Endothelial cell of umbilical vein (primary cell): ENCODE data around the gene B4GALT7. TPM values are rescaled to one million over a fixed set of nuclear protein-coding genes. Genes with fewer than 3 reads are reported as not detected.

ENCODE experiments used
- BruUV-seq: library from RNA; stranded (reverse); fragments of 400-500 nt; replicated peaks from 2 replicates; lab custom pipeline; 2021; lab: Mats Ljungman, UMichigan
- CTCF ChIA-PET: fragments of 300-600, 350-600 bp; sonication (Branson Sonifier 250); formaldehyde crosslinking; loops from one replicate; lab custom pipeline; 2021; ENCODE audit warnings: antibody characterized with exemption, inconsistent platforms; lab: Charles Lee
- POLR2A ChIA-PET: fragments of 300-600, 350-600 bp; sonication (Branson Sonifier 250); formaldehyde crosslinking; loops from one replicate; lab custom pipeline; 2021; ENCODE audit warnings: antibody characterized with exemption, inconsistent platforms; lab: Charles Lee
- DNase-seq: peaks from one replicate; pipeline ENCODE4 v3.0.0-alpha.2; 2011; ENCODE audit warnings: low read depth, low spot score
- FAIRE-seq: peaks from 2 replicates; lab custom pipeline; 2011; peaks lifted over from hg19 to GRCh38; lab: Jason Lieb, UNC
- H2AFZ ChIP-seq: 2 replicates; pipeline ENCODE4 v1.6.0; 2012; ENCODE audit warnings: low read depth, low read length, control low read depth, inconsistent platforms
- H3K27ac ChIP-seq: 2 replicates; pipeline ENCODE4 v1.5.1; 2011; ENCODE audit warnings: low read depth, mild to moderate bottlenecking, control low read depth, low read length, moderate library complexity; ENCODE audit not compliant: insufficient read depth
- H3K27me3 ChIP-seq, 2 experiments: 2 replicates each; pipeline versions ENCODE4 v1.6.0 to v1.6.1; 2011; ENCODE audit warnings: low read length in 2 of 2, mixed read lengths in 1 of 2; ENCODE audit not compliant: control insufficient read depth in 2 of 2, insufficient read depth in 2 of 2
- H3K36me3 ChIP-seq, 2 experiments: 2 replicates in 1 of 2; 3 replicates in 1 of 2; pipeline ENCODE4 v1.5.1; 2011; ENCODE audit warnings: low read length in 2 of 2, mild to moderate bottlenecking in 1 of 2, moderate library complexity in 1 of 2; ENCODE audit not compliant: control insufficient read depth in 2 of 2, insufficient read depth in 2 of 2; ENCODE audit errors: extremely low read depth in 1 of 2
- H3K4me1 ChIP-seq: 3 replicates; pipeline ENCODE4 v1.5.1; 2011; ENCODE audit warnings: mild to moderate bottlenecking, low read length; ENCODE audit not compliant: control insufficient read depth, insufficient read depth; ENCODE audit errors: extremely low read depth
- H3K4me2 ChIP-seq: 2 replicates; pipeline ENCODE4 v1.6.1; 2011; ENCODE audit warnings: low read length, control low read depth, mixed read lengths; ENCODE audit not compliant: insufficient read depth
- H3K4me3 ChIP-seq, 3 experiments: fragments of 200-600 bp in 1 of 3; sonication (generic), shearing (Covaris generic) in 1 of 3; replicated peaks in 1 of 3; 2 replicates each; pipeline ENCODE4 v1.5.1; 2011 to 2016; ENCODE audit warnings: control low read depth in 3 of 3, low read length in 3 of 3, mild to moderate bottlenecking in 2 of 3, inconsistent platforms in 1 of 3, low read depth in 1 of 3, moderate library complexity in 1 of 3; ENCODE audit not compliant: insufficient read depth in 1 of 3
- H3K79me2 ChIP-seq: 2 replicates; pipeline ENCODE4 v1.6.0; 2012; ENCODE audit warnings: low read length, inconsistent platforms; ENCODE audit not compliant: control insufficient read depth, insufficient read depth
- H3K9ac ChIP-seq: replicated peaks from 2 replicates; pipeline ENCODE3; 2011; ENCODE audit warnings: low read length, control low read depth; ENCODE audit not compliant: insufficient read depth; ENCODE audit errors: extremely low read depth
- H3K9me1 ChIP-seq: replicated peaks from 3 replicates; pipeline ENCODE4 v1.6.0; 2011; ENCODE audit warnings: mild to moderate bottlenecking, low read length; ENCODE audit not compliant: control insufficient read depth, insufficient read depth; ENCODE audit errors: extremely low read depth
- H3K9me3 ChIP-seq: replicated peaks from 2 replicates; pipeline ENCODE4 v1.5.1; 2012; ENCODE audit warnings: low read length, inconsistent platforms; ENCODE audit not compliant: control insufficient read depth, insufficient read depth
- H4K20me1 ChIP-seq: replicated peaks from 2 replicates; pipeline ENCODE3; 2011; ENCODE audit warnings: mild to moderate bottlenecking, low read length; ENCODE audit not compliant: control insufficient read depth, insufficient read depth; ENCODE audit errors: extremely low read depth
- CTCF ChIP-seq, 2 donors: IDR thresholded peaks; 1 replicate in 1 of 2; 2 replicates in 1 of 2; pipeline ENCODE4 v1.5.1; 2011; ENCODE audit warnings: low read length in 2 of 2, mild to moderate bottlenecking in 2 of 2, moderate library complexity in 2 of 2, control low read depth in 1 of 2, inconsistent platforms in 1 of 2, low read depth in 1 of 2; ENCODE audit not compliant: insufficient read depth in 1 of 2; ENCODE audit errors: extremely low read depth in 1 of 2
- EZH2 ChIP-seq: IDR thresholded peaks from 2 replicates; pipeline ENCODE4 v1.6.1; 2012; ENCODE audit warnings: borderline replicate concordance, low read depth, mild to moderate bottlenecking, moderate library complexity, low read length, inconsistent platforms; ENCODE audit not compliant: severe bottlenecking
- FOS ChIP-seq: IDR thresholded peaks from 2 replicates; pipeline ENCODE4 v1.6.1; 2011; ENCODE audit warnings: mild to moderate bottlenecking, low read length, moderate library complexity, borderline replicate concordance; ENCODE audit not compliant: insufficient read depth
- JUN ChIP-seq: IDR thresholded peaks from 2 replicates; pipeline ENCODE4 v1.6.1; 2011; ENCODE audit warnings: borderline replicate concordance, low read depth; ENCODE audit not compliant: insufficient read length, insufficient read depth
- MAX ChIP-seq: IDR thresholded peaks from 2 replicates; pipeline ENCODE4 v1.6.1; 2011; ENCODE audit not compliant: insufficient read depth, insufficient read length
- MYC ChIP-seq: IDR thresholded peaks from one replicate; pipeline ENCODE4 v1.6.1; 2011; ENCODE audit warnings: mild to moderate bottlenecking, low read depth, low read length
- POLR2A ChIP-seq: IDR thresholded peaks from 2 replicates; pipeline ENCODE4 v1.6.1; 2012; ENCODE audit warnings: low read depth, mild to moderate bottlenecking, control low read depth, low read length
- POLR2AphosphoS5 ChIP-seq: IDR thresholded peaks from 2 replicates; pipeline ENCODE4 v1.6.1; 2012; ENCODE audit warnings: low read depth, mild to moderate bottlenecking, control low read depth, low read length, moderate library complexity; ENCODE audit not compliant: insufficient read depth
- dilution Hi-C: fragments of 300-500 bp; cut with MboI; formaldehyde crosslinking; loops from one replicate; pipeline ENCODE4 v1.15.0; 2019; ENCODE audit warnings: low sequenced_read_pairs; ENCODE audit not compliant: extremely low pct_ligation_motif_present
- intact Hi-C: fragments of 100-400 bp; cut with micrococcal nuclease; formaldehyde crosslinking; loops from one replicate; pipeline ENCODE4 v1.10.0; 2022
- polyA plus RNA-seq, 4 experiments: library from polyadenylated mRNA; depleted of rRNA in 3 of 4; stranded (reverse) in 3 of 4; unstranded in 1 of 4; fragments of >200 nt; gene quantifications; 2 replicates each; pipeline versions ENCODE4 v1.2.1 to v1.2.3, GENCODE V29; 2011 to 2012; ENCODE audit warnings: missing spikeins in 1 of 4
- total RNA-seq: library from RNA; stranded (reverse); gene quantifications from 2 replicates; pipeline ENCODE4 v1.2.3, GENCODE V29; 2021

Gene B4GALT7
- total and polyA plus RNA-seq, 2 donors (not counting 3 experiments of a cell fraction or from before 2014, with no cell fraction given), result 35.1 to 78.9 TPM

- H3K27me3 ChIP-seq, result no peaks in the 10 kb centered on the region
- H3K4me1 ChIP-seq, result no peaks in the 10 kb centered on the region
- H3K4me3 ChIP-seq, result no peak overlapping the region
- no TSS peak for BruUV-seq
- no peak overlapping the region for H3K27ac ChIP-seq
- peaks cover 0 to 6% of the 10 kb centered on the region in 2 experiments for H3K36me3 ChIP-seq
- H3K79me2 ChIP-seq, result no peaks in the 10 kb centered on the region
- DNase-seq (no peak), FAIRE-seq (no peak)
- ChIA-PET CTCF (interaction anchor here (1.5 kb wide), 1 partner anchor 51 kb away, joined by 4 read pairs; no protein-coding TSS in a partner anchor), POLR2A (no interaction called here)
- no peak overlapping the region for H2AFZ ChIP-seq
- H3K9ac ChIP-seq, result no peak overlapping the region
- no peaks in the 10 kb centered on the region for H3K9me1 ChIP-seq
- TF ChIP-seq POLR2AphosphoS5 (peak; percentile 17), FOS (no peak), MYC (no peak), CTCF (IDR thresholded peaks at IDR 0.05; ENCODE audit: extremely low read depth in 1 of 2, insufficient read depth in 1 of 2, low read depth in 1 of 2, low read length in 2 of 2) (no peak), POLR2A (no peak), JUN (no peak), MAX (no peak), EZH2 (no peak)
- H3K9me3 ChIP-seq, result no peaks in the 10 kb centered on the region
- no peaks in the 10 kb centered on the region for H4K20me1 ChIP-seq
- intact Hi-C loops, result no loop called here
- no peak overlapping the region for H3K4me2 ChIP-seq
- dilution Hi-C loops, result no loop called here
Measured at GRCh38 chr5:177612215-177612673, 12.3 kb downstream of the B4GALT7 start.
